UCSD-AML1 (cell line): ENCODE data around the gene METTL17.
"Not testable (repeated sequence)": the region's sequence is repeated elsewhere in the genome, so short reads cannot be mapped to it uniquely, and the experiment has no call there.

Experiments used
- DNase-seq: peaks from one replicate; lab custom pipeline; 2025; ENCODE audit not compliant: unreplicated experiment; lab: John Stamatoyannopoulos, UW

METTL17 gene, protein sequence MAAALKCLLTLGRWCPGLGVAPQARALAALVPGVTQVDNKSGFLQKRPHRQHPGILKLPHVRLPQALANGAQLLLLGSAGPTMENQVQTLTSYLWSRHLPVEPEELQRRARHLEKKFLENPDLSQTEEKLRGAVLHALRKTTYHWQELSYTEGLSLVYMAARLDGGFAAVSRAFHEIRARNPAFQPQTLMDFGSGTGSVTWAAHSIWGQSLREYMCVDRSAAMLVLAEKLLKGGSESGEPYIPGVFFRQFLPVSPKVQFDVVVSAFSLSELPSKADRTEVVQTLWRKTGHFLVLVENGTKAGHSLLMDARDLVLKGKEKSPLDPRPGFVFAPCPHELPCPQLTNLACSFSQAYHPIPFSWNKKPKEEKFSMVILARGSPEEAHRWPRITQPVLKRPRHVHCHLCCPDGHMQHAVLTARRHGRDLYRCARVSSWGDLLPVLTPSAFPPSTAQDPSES

DNA sequence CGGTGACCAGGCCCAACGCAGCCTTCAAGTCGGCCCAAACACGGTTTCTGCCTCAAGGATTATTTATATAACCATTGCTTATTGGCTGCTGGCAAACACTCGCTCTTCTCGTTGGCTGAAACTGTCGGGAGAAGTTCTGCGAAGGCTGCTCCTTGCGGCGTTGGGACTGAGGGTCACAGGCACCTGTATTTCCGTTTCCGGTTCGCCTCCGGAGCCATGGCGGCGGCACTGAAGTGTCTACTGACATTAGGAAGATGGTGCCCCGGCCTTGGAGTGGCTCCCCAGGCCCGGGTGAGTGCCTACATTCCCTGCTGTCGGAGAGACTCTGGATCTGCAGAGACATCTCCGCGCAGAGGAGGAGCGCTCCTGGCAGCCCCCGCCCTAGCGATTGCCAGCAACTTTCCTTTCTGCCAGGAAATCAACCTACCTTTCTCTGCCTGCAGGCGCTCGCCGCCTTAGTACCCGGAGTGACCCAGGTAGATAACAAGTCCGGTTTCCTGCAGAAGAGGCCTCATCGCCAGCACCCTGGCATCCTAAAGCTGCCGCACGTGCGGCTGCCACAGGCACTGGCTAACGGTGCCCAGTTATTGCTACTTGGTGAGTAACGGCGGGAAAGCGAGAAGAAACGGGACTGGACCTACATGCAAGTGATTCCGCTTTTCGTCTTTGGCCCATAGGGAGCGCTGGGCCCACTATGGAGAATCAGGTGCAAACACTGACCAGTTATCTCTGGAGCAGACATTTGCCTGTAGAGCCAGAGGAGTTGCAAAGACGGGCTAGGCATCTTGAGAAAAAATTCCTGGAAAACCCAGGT lies at the start of gene METTL17:
Gene METTL17, plus strand, starts transcription at position 194 of the 814 bp plus-strand sequence. Its CDS starts 23 bp downstream, at position 217.
- DNase-seq, result peak; percentile 89

DNA sequence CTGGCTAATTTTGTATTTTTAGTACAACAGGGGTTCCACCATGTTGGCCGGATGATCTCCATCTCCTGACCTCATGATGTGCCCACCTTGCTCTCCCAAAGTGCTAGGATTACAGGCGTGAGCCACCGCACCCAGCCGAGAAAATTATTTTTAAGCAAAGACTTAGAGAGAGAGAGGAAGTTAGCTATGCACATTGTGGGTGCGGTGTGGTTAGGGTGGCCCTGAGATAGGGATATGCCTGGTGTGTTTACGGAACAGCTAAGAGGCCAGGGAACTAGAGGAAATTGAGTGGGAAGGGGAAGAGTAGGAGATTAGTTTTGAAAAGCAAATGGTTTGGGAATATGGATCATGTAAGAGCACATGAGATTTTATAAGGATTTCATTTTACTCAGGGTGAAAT lies 44.6 kb upstream of the METTL17 start:
- DNase-seq, result peak; percentile 57

GRCh38 chr14:20946707-20947106 lies 43.1 kb upstream of the METTL17 start:
- DNase-seq, result not testable (repeated sequence)

GRCh38 chr14:20954736-20955537 lies 34.8 kb upstream of the METTL17 start, which contains the start of gene RNASE2:
RNASE2 (plus strand) TSS chr14:20955487; CDS start chr14:20955772, 285 bp downstream.
- not testable (repeated sequence) for DNase-seq

GRCh38 chr14:20955538-20955873 lies 34.3 kb upstream of the METTL17 start:
- DNase-seq, result peak; percentile 17

GRCh38 chr14:20956376-20956976 lies 33.3 kb upstream of the METTL17 start:
- no peak for DNase-seq

- not testable (repeated sequence) for DNase-seq
Measured at GRCh38 chr14:20958946-20959345, 30.8 kb upstream of the METTL17 start.

GRCh38 chr14:20969336-20969735 lies 20.4 kb upstream of the METTL17 start:
- DNase-seq, result no peak

- no peak for DNase-seq
Measured at GRCh38 chr14:20970647-20970982, 19.2 kb upstream of the METTL17 start.

GRCh38 chr14:20970983-20971704 lies 18.6 kb upstream of the METTL17 start:
- peak; percentile 83 for DNase-seq

GRCh38 chr14:20971705-20972021 lies 18.1 kb upstream of the METTL17 start:
- DNase-seq, result no peak

- no peak for DNase-seq
Measured at GRCh38 chr14:20973501-20973900, 16.3 kb upstream of the METTL17 start.

GRCh38 chr14:20976291-20976690 lies 13.5 kb upstream of the METTL17 start:
- no peak for DNase-seq

GRCh38 chr14:20978687-20979086 lies 11.1 kb upstream of the METTL17 start:
- DNase-seq, result no peak

- no peak for DNase-seq
Measured at GRCh38 chr14:20980906-20981305, 8.9 kb upstream of the METTL17 start.

DNA sequence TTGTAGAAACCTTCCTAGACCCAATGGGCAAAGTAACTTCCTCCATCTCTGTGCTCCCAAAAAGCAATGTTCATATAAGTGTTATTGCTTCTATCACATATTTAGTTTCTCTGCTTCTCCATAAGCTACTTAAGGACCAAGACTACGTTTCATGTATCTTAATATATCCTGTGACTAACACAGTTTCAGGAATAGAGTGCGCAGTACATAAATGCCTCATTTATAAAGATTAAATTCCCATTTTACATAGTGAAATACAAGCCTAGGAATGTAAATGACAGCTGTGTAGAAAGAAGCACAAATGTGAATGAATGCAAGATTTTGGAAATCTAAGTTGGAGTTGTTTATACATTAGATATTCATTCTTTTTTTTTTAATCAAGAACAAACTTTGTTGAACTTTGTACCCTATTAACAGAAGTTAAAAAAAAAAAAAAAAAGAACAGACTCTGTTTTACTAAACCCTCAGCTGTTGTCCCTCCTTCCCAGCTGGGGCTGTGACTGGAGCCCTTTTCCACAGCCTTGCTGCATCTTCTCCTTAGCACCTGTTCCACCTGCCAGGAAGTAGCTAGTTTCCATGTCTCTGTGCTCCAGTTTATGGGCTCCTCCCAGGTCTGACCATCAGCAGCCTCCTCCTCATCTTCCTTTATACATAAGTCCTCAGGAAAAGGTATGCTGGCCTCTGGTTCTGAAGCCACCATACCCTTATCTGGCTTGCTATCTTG lies 7.0 kb upstream of the METTL17 start:
- DNase-seq, result no peak

- not testable (repeated sequence) for DNase-seq
Measured at GRCh38 chr14:20985650-20986049, 4.1 kb upstream of the METTL17 start.

DNA sequence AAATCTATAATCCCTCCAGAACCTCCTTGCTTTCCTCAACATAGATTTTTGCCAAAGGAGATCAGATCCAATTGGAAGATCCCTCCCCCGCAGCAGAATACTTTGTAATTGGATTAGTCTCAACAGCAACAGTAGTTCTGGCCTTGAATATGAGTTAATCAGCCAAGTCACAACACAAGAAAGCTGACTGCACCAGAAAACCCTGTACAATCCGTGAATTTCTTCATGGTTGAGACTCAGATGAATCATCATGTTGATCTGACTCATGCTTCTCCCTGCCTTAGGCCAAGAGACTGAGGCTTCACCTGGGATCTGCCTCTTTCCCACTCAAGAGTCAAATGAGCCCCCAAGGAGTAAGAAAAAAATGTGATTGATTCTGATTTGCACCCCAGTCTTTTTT lies 3.0 kb upstream of the METTL17 start:
- no peak for DNase-seq

- DNase-seq, result no peak
Measured at GRCh38 chr14:20988717-20989470, 886 bp upstream of the METTL17 start.
